Measurements from ENCODE around the gene PAIP2. TPM values are rescaled to one million over a fixed set of nuclear protein-coding genes. Genes with fewer than 3 reads are reported as not detected.
A peak's percentile ranks its signal among the peaks of the same experiment; 100 is the strongest.

Gene PAIP2
- total RNA-seq (2012; rRNA removed), result 40.3 and 48.3 TPM in 2 replicates

DNA sequence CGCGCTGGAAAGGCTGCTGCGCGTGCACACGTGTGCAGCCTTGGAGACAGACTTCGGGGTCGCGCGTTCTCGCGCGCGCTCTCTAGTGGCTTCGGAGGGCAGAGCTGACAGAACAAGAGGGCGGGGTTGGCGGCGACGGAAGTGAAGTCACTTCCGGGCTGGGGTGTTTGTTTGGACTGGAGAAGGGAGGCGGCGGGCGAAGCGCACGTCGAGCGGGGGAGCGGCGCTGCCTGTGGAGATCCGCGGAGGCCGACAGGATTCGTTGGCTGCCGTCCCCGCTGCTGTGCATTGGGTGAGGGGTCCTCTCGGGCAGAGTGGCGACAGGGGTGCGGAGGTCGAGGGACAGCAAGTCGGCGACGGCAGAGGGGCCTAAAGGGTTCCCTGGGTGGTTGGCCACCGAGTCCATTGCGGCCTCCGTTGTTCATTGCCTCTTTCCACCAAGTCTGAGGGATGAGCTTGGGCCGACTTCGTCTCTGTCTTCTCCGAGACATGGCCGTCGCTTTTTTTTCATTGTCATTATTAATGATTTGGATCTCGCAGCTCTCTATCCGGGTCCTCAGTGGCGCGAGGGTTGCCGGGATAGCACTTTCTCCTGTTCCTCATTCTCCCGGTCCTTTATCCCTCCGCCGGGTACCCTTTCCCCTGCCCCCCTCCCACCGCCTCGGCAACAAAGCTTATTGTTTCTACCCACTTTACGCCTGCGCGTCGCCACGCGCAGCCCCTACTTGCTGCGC, at the start of gene PAIP2:
PAIP2 (plus strand) TSS at position 166 of the 734 bp plus-strand sequence. CDS start 21,931 bp downstream, outside the sequence.
- H3K36me3 ChIP-seq (ENCODE audit: insufficient read depth, low read length), result no peaks in the 10 kb centered on the region
- H3K9ac ChIP-seq (ENCODE audit: low read depth, low read length), result peak within 1 kb of the TSS; percentile 99
- H3K4me1 ChIP-seq (ENCODE audit: control insufficient read depth, insufficient read depth, low read length), result peaks cover 15% of the 10 kb centered on the region
- peak within 1 kb of the TSS; percentile 89 for H3K4me2 ChIP-seq (ENCODE audit: low read length)
- H3K27me3 ChIP-seq (ENCODE audit: control insufficient read depth, insufficient read depth, low read length), result no peaks in the 10 kb centered on the region
- no peaks in the 10 kb centered on the region for H3K9me3 ChIP-seq (replicated peaks; ENCODE audit: low read length)
- peak within 1 kb of the TSS; percentile 95 for H3K4me3 ChIP-seq (ENCODE audit: low read length)

DNA sequence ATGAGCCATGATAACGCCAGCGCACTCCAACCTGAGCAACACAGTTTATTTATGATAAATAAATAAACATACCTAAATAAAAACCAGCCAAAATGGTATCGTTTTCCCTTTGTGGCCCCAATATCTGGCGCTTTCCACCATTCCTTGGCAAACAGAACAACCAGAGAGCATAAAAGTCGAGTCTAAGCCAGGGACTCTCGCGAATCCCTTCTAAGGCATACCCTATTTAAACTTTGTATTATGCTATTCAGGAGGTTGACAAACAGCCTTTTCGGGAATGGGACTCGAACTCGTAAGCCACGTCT, 48.5 kb upstream of the PAIP2 start:
- Histone ChIP-seq H3K4me1 (ENCODE audit: control insufficient read depth, insufficient read depth, low read length) (peaks cover 20% of the 10 kb centered on the region), H3K27me3 (ENCODE audit: control insufficient read depth, insufficient read depth, low read length) (no peaks in the 10 kb centered on the region), H3K36me3 (ENCODE audit: insufficient read depth, low read length) (no peaks in the 10 kb centered on the region), H3K9me3 (replicated peaks; ENCODE audit: low read length) (no peaks in the 10 kb centered on the region), H3K4me3 (ENCODE audit: low read length) (peak overlapping the region; percentile 94), H3K4me2 (ENCODE audit: low read length) (peak overlapping the region; percentile 79), H3K9ac (ENCODE audit: low read depth, low read length) (peak overlapping the region; percentile 99)

DNA sequence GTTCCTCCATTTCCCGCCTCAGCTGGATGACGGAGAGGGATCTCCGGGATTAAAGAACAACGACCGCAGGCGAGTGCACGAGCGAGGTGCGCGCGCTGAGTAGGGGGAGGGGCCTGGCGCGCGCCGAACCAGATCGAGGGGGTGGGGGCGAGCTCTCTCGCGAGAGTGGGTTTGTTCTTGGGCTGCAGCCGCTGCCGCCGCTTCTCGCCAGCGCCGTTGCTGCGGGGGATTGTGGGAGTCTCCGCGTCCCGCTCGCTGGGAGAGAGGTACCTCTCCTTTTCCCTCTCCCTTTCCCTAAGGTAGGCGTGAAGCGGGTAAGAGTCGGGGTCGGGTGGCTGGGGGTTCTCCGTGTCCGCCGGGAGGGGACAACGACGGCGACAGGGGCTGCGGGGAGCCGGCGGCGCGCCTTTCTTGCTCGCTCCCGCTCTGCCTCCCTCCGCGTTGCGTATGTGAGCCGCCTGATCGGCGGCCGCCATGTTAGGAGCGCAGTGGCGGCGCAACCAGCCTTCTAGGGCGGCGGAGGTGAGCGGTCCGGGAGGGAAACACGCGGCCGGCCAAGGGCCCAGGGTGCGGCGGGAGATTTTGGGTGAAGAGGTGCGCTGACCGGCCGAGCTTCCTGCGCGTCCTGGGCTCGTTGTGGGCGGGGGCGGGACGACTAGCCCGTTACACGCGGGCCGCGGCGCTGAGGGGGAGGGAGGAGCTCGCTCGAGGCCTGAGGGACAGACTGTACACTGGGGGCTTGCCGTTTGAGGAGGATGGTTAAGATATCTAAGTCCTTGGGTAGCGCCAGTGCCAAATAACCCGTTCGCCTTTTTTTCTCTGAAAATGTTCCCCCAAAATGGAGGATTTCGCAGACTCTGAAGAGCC, 47.9 kb upstream of the PAIP2 start, which contains the start of gene MATR3:
MATR3 (plus strand) TSS at position 234 of the 867 bp plus-strand sequence. CDS start 13,676 bp downstream, outside the sequence.
- Histone ChIP-seq H3K9me3 (replicated peaks; ENCODE audit: low read length) (no peaks in the 10 kb centered on the region), H3K9ac (ENCODE audit: low read depth, low read length) (peak within 1 kb of the TSS; percentile 99), H3K4me2 (ENCODE audit: low read length) (peak within 1 kb of the TSS; percentile 79), H3K36me3 (ENCODE audit: insufficient read depth, low read length) (no peaks in the 10 kb centered on the region), H3K4me3 (ENCODE audit: low read length) (peak within 1 kb of the TSS; percentile 94), H3K27me3 (ENCODE audit: control insufficient read depth, insufficient read depth, low read length) (no peaks in the 10 kb centered on the region), H3K4me1 (ENCODE audit: control insufficient read depth, insufficient read depth, low read length) (peaks cover 24% of the 10 kb centered on the region)

GRCh38 chr5:139294374-139295165, 47.1 kb upstream of the PAIP2 start:
- Histone ChIP-seq H3K4me1 (ENCODE audit: control insufficient read depth, insufficient read depth, low read length) (peaks cover 27% of the 10 kb centered on the region), H3K4me2 (ENCODE audit: low read length) (peak overlapping the region; percentile 79), H3K9me3 (replicated peaks; ENCODE audit: low read length) (no peaks in the 10 kb centered on the region), H3K27me3 (ENCODE audit: control insufficient read depth, insufficient read depth, low read length) (no peaks in the 10 kb centered on the region), H3K36me3 (ENCODE audit: insufficient read depth, low read length) (peaks cover under 1% of the 10 kb centered on the region), H3K9ac (ENCODE audit: low read depth, low read length) (peak overlapping the region; percentile 99), H3K4me3 (ENCODE audit: low read length) (peak overlapping the region; percentile 94)

DNA sequence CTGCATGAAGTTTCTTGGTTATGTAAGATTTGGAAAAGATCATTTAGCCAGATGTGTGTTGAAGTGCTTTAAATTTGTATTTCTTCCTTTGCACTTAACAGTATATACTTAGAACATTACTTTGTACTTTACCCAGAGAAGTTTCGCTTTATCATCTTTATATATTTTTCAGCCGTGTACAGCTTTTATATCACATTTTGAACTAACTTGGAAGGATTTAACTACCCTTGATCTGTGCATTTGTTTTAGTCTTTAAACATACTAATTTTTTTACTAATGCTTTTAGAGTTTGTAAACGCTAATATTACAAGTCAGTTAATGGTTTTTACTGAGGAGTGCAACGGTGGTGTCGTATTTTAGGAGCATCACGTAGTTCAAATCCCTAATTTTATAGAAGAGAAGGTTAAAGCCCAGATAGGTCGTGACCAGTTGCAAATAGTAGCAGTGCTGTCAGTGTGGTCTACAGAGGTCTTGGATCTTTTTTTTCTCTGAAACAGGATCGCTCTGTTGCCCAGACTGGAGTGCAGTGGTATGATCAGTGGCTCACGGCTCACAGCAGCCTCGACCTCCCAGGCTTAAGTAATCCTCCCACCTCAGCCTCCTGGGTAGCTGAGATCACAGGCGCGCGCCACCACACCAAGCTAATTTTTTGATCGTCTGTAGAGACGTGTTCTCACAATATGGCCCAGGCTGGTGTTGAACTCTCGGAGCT, 46.2 kb upstream of the PAIP2 start:
- Histone ChIP-seq H3K36me3 (ENCODE audit: insufficient read depth, low read length) (peaks cover 2% of the 10 kb centered on the region), H3K4me2 (ENCODE audit: low read length) (peak overlapping the region; percentile 79), H3K9ac (ENCODE audit: low read depth, low read length) (peak overlapping the region; percentile 99), H3K4me1 (ENCODE audit: control insufficient read depth, insufficient read depth, low read length) (peaks cover 30% of the 10 kb centered on the region), H3K27me3 (ENCODE audit: control insufficient read depth, insufficient read depth, low read length) (no peaks in the 10 kb centered on the region), H3K9me3 (replicated peaks; ENCODE audit: low read length) (no peaks in the 10 kb centered on the region), H3K4me3 (ENCODE audit: low read length) (peak overlapping the region; percentile 94)

GRCh38 chr5:139296198-139296597, 45.5 kb upstream of the PAIP2 start:
- Histone ChIP-seq H3K4me3 (ENCODE audit: low read length) (peak overlapping the region; percentile 94), H3K9me3 (replicated peaks; ENCODE audit: low read length) (no peaks in the 10 kb centered on the region), H3K9ac (ENCODE audit: low read depth, low read length) (no peak overlapping the region), H3K27me3 (ENCODE audit: control insufficient read depth, insufficient read depth, low read length) (no peaks in the 10 kb centered on the region), H3K4me2 (ENCODE audit: low read length) (peak overlapping the region; percentile 79), H3K36me3 (ENCODE audit: insufficient read depth, low read length) (peaks cover 2% of the 10 kb centered on the region), H3K4me1 (ENCODE audit: control insufficient read depth, insufficient read depth, low read length) (peaks cover 30% of the 10 kb centered on the region)

DNA sequence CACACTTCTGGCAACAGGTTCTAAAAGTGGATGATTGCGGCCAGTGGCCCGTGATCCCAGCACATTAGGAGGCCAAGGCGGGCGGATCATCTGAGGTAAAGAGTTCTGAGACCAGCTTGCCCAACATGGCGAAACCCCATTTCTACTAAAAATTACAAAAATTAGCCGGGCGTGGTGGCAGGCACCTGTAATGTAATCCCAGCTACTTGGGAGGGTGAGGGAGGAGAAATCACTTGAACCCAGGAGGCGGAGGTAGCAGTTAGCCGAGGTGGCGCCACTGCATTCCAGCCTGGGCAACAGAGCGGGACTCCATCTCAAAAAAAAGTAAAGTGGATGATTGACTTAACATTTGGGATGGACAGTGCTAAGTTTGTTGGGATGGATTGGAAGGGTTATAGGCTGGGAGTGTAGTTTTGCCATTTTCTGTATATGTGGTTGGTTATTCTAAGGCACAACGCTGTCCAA, 44.8 kb upstream of the PAIP2 start:
- H3K36me3 ChIP-seq (ENCODE audit: insufficient read depth, low read length), result peaks cover 2% of the 10 kb centered on the region
- H3K27me3 ChIP-seq (ENCODE audit: control insufficient read depth, insufficient read depth, low read length), result no peaks in the 10 kb centered on the region
- peak overlapping the region; percentile 94 for H3K4me3 ChIP-seq (ENCODE audit: low read length)
- peaks cover 30% of the 10 kb centered on the region for H3K4me1 ChIP-seq (ENCODE audit: control insufficient read depth, insufficient read depth, low read length)
- H3K9me3 ChIP-seq (replicated peaks; ENCODE audit: low read length), result no peaks in the 10 kb centered on the region
- peak overlapping the region; percentile 79 for H3K4me2 ChIP-seq (ENCODE audit: low read length)
- no peak overlapping the region for H3K9ac ChIP-seq (ENCODE audit: low read depth, low read length)

- Histone ChIP-seq H3K4me3 (ENCODE audit: low read length) (no peak overlapping the region), H3K9me3 (replicated peaks; ENCODE audit: low read length) (no peaks in the 10 kb centered on the region), H3K9ac (ENCODE audit: low read depth, low read length) (no peak overlapping the region), H3K4me2 (ENCODE audit: low read length) (peak overlapping the region; percentile 79), H3K27me3 (ENCODE audit: control insufficient read depth, insufficient read depth, low read length) (no peaks in the 10 kb centered on the region), H3K4me1 (ENCODE audit: control insufficient read depth, insufficient read depth, low read length) (peaks cover 30% of the 10 kb centered on the region), H3K36me3 (ENCODE audit: insufficient read depth, low read length) (peaks cover 2% of the 10 kb centered on the region)
Measured at GRCh38 chr5:139297439-139298133, 44.1 kb upstream of the PAIP2 start.

DNA sequence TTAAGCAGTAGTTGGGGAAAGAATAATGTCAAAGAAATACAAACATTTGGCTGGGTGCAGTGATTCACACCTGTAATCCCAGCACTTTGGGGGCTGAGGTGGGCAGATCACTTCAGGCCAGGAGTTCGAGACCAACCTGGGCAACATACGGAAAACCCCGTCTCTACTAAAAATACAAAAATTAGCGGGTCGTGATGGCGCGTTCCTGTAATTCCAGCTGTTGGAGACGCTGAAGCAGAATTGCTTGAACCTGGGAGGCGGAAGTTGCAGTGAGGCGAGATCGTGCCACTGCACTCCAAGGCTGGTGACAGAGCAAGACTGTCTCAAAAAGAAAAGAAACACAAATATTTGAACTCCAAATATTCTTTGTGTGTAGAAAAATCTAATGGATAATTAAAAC, 43.4 kb upstream of the PAIP2 start:
- Histone ChIP-seq H3K4me3 (ENCODE audit: low read length) (no peak overlapping the region), H3K27me3 (ENCODE audit: control insufficient read depth, insufficient read depth, low read length) (no peaks in the 10 kb centered on the region), H3K36me3 (ENCODE audit: insufficient read depth, low read length) (peaks cover 2% of the 10 kb centered on the region), H3K9ac (ENCODE audit: low read depth, low read length) (no peak overlapping the region), H3K9me3 (replicated peaks; ENCODE audit: low read length) (no peaks in the 10 kb centered on the region), H3K4me2 (ENCODE audit: low read length) (peak overlapping the region; percentile 41), H3K4me1 (ENCODE audit: control insufficient read depth, insufficient read depth, low read length) (peaks cover 30% of the 10 kb centered on the region)

DNA sequence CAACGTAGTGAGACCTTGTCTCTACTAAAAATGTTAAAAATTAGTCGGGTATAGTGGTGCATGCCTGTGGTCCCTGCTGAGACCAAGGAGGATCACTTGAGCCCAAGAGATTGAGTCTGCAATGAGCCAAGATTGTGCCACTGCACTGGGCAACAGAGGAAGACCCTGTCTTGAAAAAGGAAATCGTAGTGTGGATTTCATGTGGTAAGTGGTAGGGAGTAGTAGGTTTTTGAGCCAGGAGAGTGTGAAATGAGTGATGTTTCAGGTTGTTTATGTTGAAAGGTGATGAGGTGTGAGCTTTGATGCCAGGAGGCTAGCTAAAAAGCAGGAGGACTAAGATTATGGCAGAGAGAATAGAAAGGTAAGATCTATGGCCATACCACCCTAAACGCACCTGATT, 42.2 kb upstream of the PAIP2 start:
- Histone ChIP-seq H3K36me3 (ENCODE audit: insufficient read depth, low read length) (peaks cover 2% of the 10 kb centered on the region), H3K9me3 (replicated peaks; ENCODE audit: low read length) (no peaks in the 10 kb centered on the region), H3K9ac (ENCODE audit: low read depth, low read length) (no peak overlapping the region), H3K27me3 (ENCODE audit: control insufficient read depth, insufficient read depth, low read length) (no peaks in the 10 kb centered on the region), H3K4me3 (ENCODE audit: low read length) (no peak overlapping the region), H3K4me2 (ENCODE audit: low read length) (peak overlapping the region; percentile 41), H3K4me1 (ENCODE audit: control insufficient read depth, insufficient read depth, low read length) (peaks cover 42% of the 10 kb centered on the region)

Measured in skeletal muscle satellite cell (primary cell).